K562 (cell line): Measurements from ENCODE around the gene GRIK1. TPM values are rescaled to one million over a fixed set of nuclear protein-coding genes. Genes with fewer than 3 reads are reported as not detected.

Experiments used
- ATAC-seq: fragments of 200-7000 bp; cut with Tn5 transposase; 3 replicates; pipeline ENCODE4 v1.9.1; 2020; ENCODE audit warnings: moderate library complexity
- BruUV-seq: library from RNA; stranded (reverse); fragments of 400-500 nt; replicated peaks from 2 replicates; lab custom pipeline; 2021; lab: Mats Ljungman, UMichigan
- CTCF ChIA-PET: fragments of 300-600 bp; formaldehyde crosslinking; extraction: SDS; loops from one replicate; lab custom pipeline; 2021; ENCODE audit warnings: low intra/inter-chr PET ratio; lab: Yijun Ruan, JAX
- POLR2A ChIA-PET: fragments of 300-600, 350-650 bp; sonication (Branson Sonifier 250); formaldehyde crosslinking; extraction: SDS; loops from one replicate; lab custom pipeline; 2021; ENCODE audit warnings: antibody characterized with exemption, inconsistent platforms; lab: Yijun Ruan, JAX
- DNase-seq, 4 experiments: peaks; one replicate each; pipeline versions ENCODE4 v3.0.0 to v3.0.0-alpha.2; 2011 to 2018; ENCODE audit warnings: low spot score in 3 of 4, mixed read lengths in 3 of 4; ENCODE audit errors: extremely low read depth in 1 of 4
- FAIRE-seq: peaks from 2 replicates; lab custom pipeline; 2011; peaks lifted over from hg19 to GRCh38; lab: Jason Lieb, UNC
- H2AFZ ChIP-seq: 2 replicates; pipeline ENCODE4 v1.6.0; 2011; ENCODE audit warnings: low read depth, low read length, control low read depth, inconsistent platforms
- H3K27ac ChIP-seq: fragments of 200-600 bp; 3 replicates; pipeline ENCODE4 v1.8.0; 2011; ENCODE audit warnings: low read depth, mild to moderate bottlenecking, control low read depth, inconsistent platforms, low read length, moderate library complexity, mixed read lengths; ENCODE audit errors: extremely low read depth
- H3K27me3 ChIP-seq, 2 experiments: fragments of 300-600 bp in 1 of 2; 2 replicates in 1 of 2; 3 replicates in 1 of 2; pipeline versions ENCODE4 v1.6.0 to v1.8.0; 2011; ENCODE audit warnings: inconsistent platforms in 2 of 2, low read length in 2 of 2, mild to moderate bottlenecking in 1 of 2, mixed read lengths in 1 of 2, moderate library complexity in 1 of 2; ENCODE audit not compliant: control insufficient read depth in 2 of 2, insufficient read depth in 2 of 2
- H3K36me3 ChIP-seq: fragments of 300-600 bp; 3 replicates; pipeline ENCODE4 v1.8.0; 2011; ENCODE audit warnings: mild to moderate bottlenecking, low read length, inconsistent platforms; ENCODE audit not compliant: control insufficient read depth, insufficient read depth
- H3K4me1 ChIP-seq, 2 experiments: fragments of 200-600 bp in 1 of 2; replicated peaks in 1 of 2; 2 replicates in 1 of 2; 3 replicates in 1 of 2; pipeline versions ENCODE4 v1.5.1 to v1.8.0; 2011; ENCODE audit warnings: inconsistent platforms in 2 of 2, low read length in 2 of 2, mild to moderate bottlenecking in 1 of 2, mixed read lengths in 1 of 2, moderate library complexity in 1 of 2; ENCODE audit not compliant: control insufficient read depth in 2 of 2, insufficient read depth in 2 of 2
- H3K4me2 ChIP-seq: 2 replicates; pipeline ENCODE4 v1.6.1; 2011; ENCODE audit warnings: low read length, control low read depth, inconsistent platforms, mixed read lengths; ENCODE audit not compliant: insufficient read depth
- H3K4me3 ChIP-seq: fragments of 200-600 bp; sonication (generic), shearing (Covaris generic); 2 replicates; pipeline ENCODE4 v1.5.1; 2016; ENCODE audit warnings: control low read depth, inconsistent platforms
- H3K79me2 ChIP-seq: fragments of 200-600 bp; 3 replicates; pipeline ENCODE4 v1.8.0; 2011; ENCODE audit warnings: low read length, inconsistent platforms; ENCODE audit not compliant: control insufficient read depth, insufficient read depth
- H3K9ac ChIP-seq, 2 experiments: 2 replicates each; pipeline versions ENCODE4 v1.6.0 to v1.6.1; 2011; ENCODE audit warnings: low read depth in 2 of 2, low read length in 2 of 2, control low read depth in 1 of 2, inconsistent platforms in 1 of 2, mild to moderate bottlenecking in 1 of 2, mixed read lengths in 1 of 2; ENCODE audit not compliant: insufficient read depth in 1 of 2
- H3K9me1 ChIP-seq: one replicate; pipeline ENCODE4 v1.6.0; 2011; ENCODE audit warnings: inconsistent platforms, mild to moderate bottlenecking, low read length, moderate library complexity; ENCODE audit not compliant: control insufficient read depth, insufficient read depth
- H3K9me3 ChIP-seq: replicated peaks from 2 replicates; pipeline ENCODE4 v1.5.1; 2011; ENCODE audit warnings: low read depth, low read length, inconsistent platforms; ENCODE audit not compliant: control insufficient read depth, insufficient read depth
- H4K20me1 ChIP-seq: replicated peaks from 2 replicates; pipeline ENCODE4 v1.6.1; 2011; ENCODE audit warnings: low read length, inconsistent platforms, mixed read lengths; ENCODE audit not compliant: control insufficient read depth, insufficient read depth
- CBX3 ChIP-seq, 2 experiments: IDR thresholded peaks; 1 replicate in 1 of 2; 2 replicates in 1 of 2; pipeline ENCODE4 v1.6.1; 2012; ENCODE audit warnings: inconsistent platforms in 2 of 2, low read length in 2 of 2, borderline replicate concordance in 1 of 2, control low read depth in 1 of 2
- EP300 ChIP-seq: IDR thresholded peaks from 2 replicates; pipeline ENCODE4 v1.6.1; 2012; ENCODE audit warnings: low read length, improper control_type of control experiment
- ETV1 ChIP-seq: fragments of 450-650 bp; conservative IDR thresholded peaks from 2 replicates; pipeline ENCODE4 v1.6.1; 2016; ENCODE audit warnings: missing genetic modification characterization, control low read depth, low read depth, missing compliant biosample characterization
- HNRNPK ChIP-seq: fragments of 200-400 bp; formaldehyde crosslinking; IDR thresholded peaks from one replicate; pipeline ENCODE4 v1.6.1; 2018; ENCODE audit warnings: mild to moderate bottlenecking, low read depth, low read length; ENCODE audit not compliant: poor library complexity, severe bottlenecking
- ILF3 ChIP-seq: fragments of 450-650 bp; IDR thresholded peaks from 2 replicates; pipeline ENCODE4 v1.6.1; 2018; ENCODE audit warnings: antibody characterized with exemption, mild to moderate bottlenecking, moderate library complexity, borderline replicate concordance
- MTF1 ChIP-seq: fragments of 250-450 bp; sonication (Bioruptor Pico); IDR thresholded peaks from 2 replicates; pipeline ENCODE4 v1.9.0; 2021; ENCODE audit warnings: moderate library complexity, mild to moderate bottlenecking, inconsistent platforms, borderline replicate concordance
- PCBP2 ChIP-seq: fragments of 200-400 bp; formaldehyde crosslinking; IDR thresholded peaks from 2 replicates; pipeline ENCODE4 v1.6.1; 2018; ENCODE audit warnings: low read length, low read depth, mild to moderate bottlenecking, moderate library complexity; ENCODE audit not compliant: poor library complexity, severe bottlenecking
- SP2 ChIP-seq: IDR thresholded peaks from 2 replicates; pipeline ENCODE4 v1.6.1; 2011; ENCODE audit warnings: mild to moderate bottlenecking, low read depth, low read length, moderate library complexity; ENCODE audit not compliant: poor library complexity, severe bottlenecking; ENCODE audit errors: extremely low read depth
- ZBTB49 ChIP-seq: sonication (generic); formaldehyde crosslinking; IDR thresholded peaks from 2 replicates; pipeline ENCODE4 v1.8.0; 2022; ENCODE audit warnings: missing genetic modification reagents, mild to moderate bottlenecking, borderline replicate concordance
- ZNF174 ChIP-seq: fragments of 250-450 bp; sonication (Bioruptor Pico); IDR thresholded peaks from 2 replicates; pipeline ENCODE4 v1.4.0; 2020; ENCODE audit warnings: mild to moderate bottlenecking
- ZNF551 ChIP-seq: fragments of 250-450 bp; sonication (Bioruptor Pico); IDR thresholded peaks from 2 replicates; pipeline ENCODE4 v1.5.0; 2021; ENCODE audit warnings: mild to moderate bottlenecking, moderate library complexity
- WGBS: fragments of 100-300 bp; shearing (Covaris generic); methylation state at CpG from one replicate; pipeline ENCODE4 v1.1.6; 2016; ENCODE audit warnings: low coverage, mixed read lengths; ENCODE audit not compliant: insufficient coverage; ENCODE audit errors: missing lambda C conversion rate; 5-methylcytosine and 5-hydroxymethylcytosine counted together
- in situ Hi-C: fragments of 300-500 bp; cut with MboI; formaldehyde crosslinking; loops from 4 replicates; pipeline ENCODE4 v1.15.0; 2018; ENCODE audit warnings: inconsistent platforms, mixed read lengths
- intact Hi-C: fragments of 100-400 bp; cut with micrococcal nuclease; formaldehyde crosslinking; loops from 2 replicates; pipeline ENCODE4 v1.14.2; 2022
- polyA plus RNA-seq, 8 experiments: library from polyadenylated mRNA; depleted of rRNA in 4 of 8; stranded (reverse) in 5 of 8; unstranded in 3 of 8; fragments of >200 nt; fragmentation: Nextera tagmentation in 2 of 8; fragmentation: Illumina TruSeq in 1 of 8; extraction: Ambion mirVana in 2 of 8; extraction: Trizol in 1 of 8; gene quantifications; 2 replicates each; pipeline versions ENCODE4 v1.2.1 to v1.2.3, GENCODE V29; 2011 to 2014; ENCODE audit warnings: inconsistent platforms in 1 of 8, missing spikeins in 1 of 8
- total RNA-seq, 7 experiments: library from RNA; depleted of rRNA in 6 of 7; stranded (reverse); fragments of >200 nt in 6 of 7; fragmentation: Illumina TruSeq in 2 of 7; extraction: Trizol in 2 of 7; gene quantifications; 2 replicates each; pipeline versions ENCODE4 v1.2.1 to v1.2.3, GENCODE V29; 2011 to 2021; ENCODE audit warnings: low replicate concordance in 1 of 7

The GRIK1 gene
- total and polyA plus RNA-seq, 9 of the 15 experiments (the other 6 are each of a cell fraction or from before 2014, with no cell fraction given): 0.17 to 2.8 (median 0.53) TPM

- no peak overlapping the region for H3K4me3 ChIP-seq
- no peaks in the 10 kb centered on the region for H3K9me3 ChIP-seq
- 8% methylated on average over 1 of the region's 1 CpG for WGBS
- no peaks in the 10 kb centered on the region for H3K4me1 ChIP-seq
- FAIRE-seq (no peak), ATAC-seq (no peak), DNase-seq (no peak)
- no peak overlapping the region for H3K4me2 ChIP-seq
- TF ChIP-seq ETV1 (tag) (no peak), PCBP2 (peak; percentile 71), CBX3 (IDR thresholded peaks at IDR 0.05; ENCODE audit: borderline replicate concordance in 1 of 2, low read length in 2 of 2) (no peak), ZBTB49 (no peak), EP300 (no peak), ZNF174 (CRISPR knock-in tag) (no peak), ILF3 (no peak), MTF1 (CRISPR knock-in tag) (no peak), SP2 (no peak), HNRNPK (peak; percentile 42), ZNF551 (CRISPR knock-in tag) (no peak)
- no peaks in the 10 kb centered on the region for H4K20me1 ChIP-seq
- POLR2A ChIA-PET: no interaction called here
- H2AFZ ChIP-seq: no peak overlapping the region
- no peaks in the 10 kb centered on the region for H3K79me2 ChIP-seq
- H3K27ac ChIP-seq: no peak overlapping the region
- H3K9ac ChIP-seq: no peak overlapping the region
- no peaks in the 10 kb centered on the region for H3K36me3 ChIP-seq
- no TSS peak for BruUV-seq
- in situ Hi-C loops: no loop called here
- intact Hi-C loops: no loop called here
- CTCF ChIA-PET: no interaction called here
- H3K27me3 ChIP-seq: no peaks in the 10 kb centered on the region
- H3K9me1 ChIP-seq: no peaks in the 10 kb centered on the region
Observed at GRCh38 chr21:29949991-29950390, 10.2 kb upstream of the GRIK1 start.
